B cell (primary cell): ENCODE measurements around the gene SLC25A21. TPM values are rescaled to one million over a fixed set of nuclear protein-coding genes. Genes with fewer than 3 reads are reported as not detected.

Experiments used
- ATAC-seq: fragments of 200-7000 bp; cut with Tn5 transposase; one replicate; pipeline ENCODE4 v1.10.0; 2021; ENCODE audit warnings: low read depth, mild to moderate bottlenecking, moderate number of reproducible peaks, moderate library complexity
- CTCF ChIA-PET: fragments of 350-600 bp; sonication (Branson Sonifier 250); formaldehyde crosslinking; loops from one replicate; lab custom pipeline; 2021; ENCODE audit warnings: antibody characterized with exemption, inconsistent platforms; lab: Charles Lee
- POLR2A ChIA-PET: fragments of 350-600 bp; sonication (Branson Sonifier 250); formaldehyde crosslinking; loops from one replicate; lab custom pipeline; 2021; ENCODE audit warnings: antibody characterized with exemption; lab: Charles Lee
- DNase-seq: peaks from one replicate; pipeline ENCODE4 v3.0.0; 2013
- H2AFZ ChIP-seq: 2 replicates; pipeline ENCODE4 v1.6.1; 2012; ENCODE audit warnings: mild to moderate bottlenecking, low read depth, low read length; ENCODE audit not compliant: insufficient read depth, poor library complexity, severe bottlenecking
- H3K27ac ChIP-seq, 2 donors: 1 replicate in 1 of 2; 2 replicates in 1 of 2; pipeline ENCODE4 v1.5.1; 2012 to 2013; ENCODE audit warnings: low read length in 2 of 2, mild to moderate bottlenecking in 2 of 2, moderate library complexity in 1 of 2
- H3K27me3 ChIP-seq, 4 experiments: fragments of 200-600 bp in 1 of 4; sonication (generic) in 1 of 4; replicated peaks in 1 of 4; 1 replicate in 2 of 4; 2 replicates in 2 of 4; pipeline versions ENCODE4 v1.6.1 to v1.7.0; 2013 to 2016; ENCODE audit warnings: low read length in 3 of 4, mild to moderate bottlenecking in 2 of 4, mixed read lengths in 1 of 4, moderate library complexity in 1 of 4; ENCODE audit not compliant: insufficient read depth in 4 of 4, control insufficient read depth in 3 of 4; ENCODE audit errors: control extremely low read depth in 1 of 4
- H3K36me3 ChIP-seq, 2 experiments: replicated peaks in 1 of 2; 1 replicate in 1 of 2; 2 replicates in 1 of 2; pipeline versions ENCODE4 v1.6.1 to v1.7.1; 2013; ENCODE audit warnings: low read length in 1 of 2; ENCODE audit not compliant: insufficient read depth in 2 of 2, control insufficient read depth in 1 of 2; ENCODE audit errors: control extremely low read depth in 1 of 2, extremely low read depth in 1 of 2
- H3K4me1 ChIP-seq, 2 donors: fragments of 200-600 bp in 1 of 2; sonication (generic) in 1 of 2; 1 replicate in 1 of 2; 2 replicates in 1 of 2; pipeline versions ENCODE4 v1.5.1 to v1.6.1; 2013 to 2017; ENCODE audit warnings: low read length in 2 of 2; ENCODE audit not compliant: control insufficient read depth in 2 of 2, insufficient read depth in 2 of 2
- H3K4me2 ChIP-seq: replicated peaks from 2 replicates; pipeline ENCODE3; 2012; ENCODE audit warnings: mild to moderate bottlenecking, low read depth, low read length; ENCODE audit not compliant: poor library complexity, severe bottlenecking
- H3K4me3 ChIP-seq, 5 experiments: fragments of 200-600 bp in 1 of 5; sonication (generic) in 1 of 5; 1 replicate in 3 of 5; 2 replicates in 2 of 5; pipeline versions ENCODE4 v1.5.1 to v1.7.0; 2011 to 2016; ENCODE audit warnings: low read length in 4 of 5, mild to moderate bottlenecking in 4 of 5, low read depth in 2 of 5, control low read depth in 1 of 5, moderate library complexity in 1 of 5; ENCODE audit not compliant: insufficient read depth in 1 of 5; ENCODE audit errors: control extremely low read depth in 1 of 5, extremely low read depth in 1 of 5
- H3K79me2 ChIP-seq: fragments of 200-600 bp; sonication (generic); one replicate; pipeline ENCODE4 v1.6.0; 2016; ENCODE audit warnings: low read length; ENCODE audit not compliant: control insufficient read depth, insufficient read depth
- H3K9ac ChIP-seq: fragments of 200-600 bp; sonication (generic); 2 replicates; pipeline ENCODE4 v1.6.1; 2017; ENCODE audit warnings: mild to moderate bottlenecking, low read length, moderate library complexity
- H3K9me3 ChIP-seq, 3 donors: one replicate each; pipeline versions ENCODE4 v1.6.1 to v1.7.1; 2013; ENCODE audit warnings: low read length in 2 of 3; ENCODE audit not compliant: control insufficient read depth in 2 of 3, insufficient read depth in 1 of 3; ENCODE audit errors: control extremely low read depth in 1 of 3
- H4K20me1 ChIP-seq: 2 replicates; pipeline ENCODE4 v1.6.0; 2012; ENCODE audit warnings: mild to moderate bottlenecking, low read length; ENCODE audit not compliant: insufficient read depth, control insufficient read depth, poor library complexity, severe bottlenecking
- H3K27ac Mint-ChIP-seq: one replicate; pipeline ENCODE4 v1.8.0; 2021; ENCODE audit warnings: mixed read lengths
- H3K27me3 Mint-ChIP-seq: one replicate; pipeline ENCODE4 v1.8.0; 2021; ENCODE audit warnings: mixed read lengths
- H3K4me1 Mint-ChIP-seq: one replicate; pipeline ENCODE4 v1.8.0; 2021; ENCODE audit warnings: mixed read lengths
- H3K4me3 Mint-ChIP-seq: one replicate; pipeline ENCODE4 v1.8.0; 2021; ENCODE audit warnings: mixed read lengths
- H3K9me3 Mint-ChIP-seq: one replicate; pipeline ENCODE4 v1.8.0; 2022; ENCODE audit warnings: mixed read lengths; ENCODE audit not compliant: insufficient read depth
- CTCF ChIP-seq: fragments of 200-600 bp; IDR thresholded peaks from one replicate; pipeline ENCODE4 v1.8.0; 2022; ENCODE audit warnings: antibody characterized with exemption, mild to moderate bottlenecking
- EZH2 ChIP-seq: IDR thresholded peaks from 2 replicates; pipeline ENCODE4 v1.6.1; 2012; ENCODE audit warnings: borderline replicate concordance, low read depth, mild to moderate bottlenecking, moderate library complexity, low read length; ENCODE audit not compliant: insufficient read depth, poor library complexity, severe bottlenecking
- WGBS: methylation state at CpG from one replicate; pipeline ENCODE4 v1.1.5; 2013; ENCODE audit warnings: missing lambda C conversion rate; ENCODE audit not compliant: insufficient coverage; 5-methylcytosine and 5-hydroxymethylcytosine counted together
- intact Hi-C: fragments of 100-400 bp; cut with micrococcal nuclease; formaldehyde crosslinking; loops from one replicate; pipeline ENCODE4 v1.10.0; 2022
- polyA plus RNA-seq: library from polyadenylated mRNA; depleted of rRNA; stranded (reverse); fragments of >200 nt; gene quantifications from 2 replicates; pipeline ENCODE4 v1.2.3, GENCODE V29; 2012
- total RNA-seq, 2 donors: library from RNA; stranded (reverse); fragments of 120-200 nt in 1 of 2; gene quantifications; 1 replicate in 1 of 2; 2 replicates in 1 of 2; pipeline versions ENCODE4 v1.2.3 to v1.2.4, GENCODE V29; 2013 to 2022

The SLC25A21 gene
- total and polyA plus RNA-seq, 2 donors (not counting 1 experiment from before 2014, with no cell fraction given), result not detected

GRCh38 chr14:36967892-36968555, 204.4 kb downstream of the SLC25A21 start:
- DNase-seq (no peak), ATAC-seq (no peak)
- Mint-ChIP-seq H3K4me3 (no peak overlapping the region), H3K9me3 (no peaks in the 10 kb centered on the region), H3K4me1 (no peaks in the 10 kb centered on the region), H3K27me3 (no peaks in the 10 kb centered on the region), H3K27ac (no peak overlapping the region)
- Histone ChIP-seq H3K4me1 (no peaks in the 10 kb centered on the region), H3K4me3 (no peak overlapping the region), H3K4me2 (no peak overlapping the region), H3K27ac (no peak overlapping the region), H3K9me3 (no peaks in the 10 kb centered on the region), H4K20me1 (no peaks in the 10 kb centered on the region), H3K36me3 (no peaks in the 10 kb centered on the region), H3K9ac (no peak overlapping the region), H3K27me3 (no peaks in the 10 kb centered on the region), H3K79me2 (no peaks in the 10 kb centered on the region), H2AFZ (no peak overlapping the region)
- intact Hi-C loops, result no loop called here
- POLR2A ChIA-PET, result no interaction called here
- WGBS, result 56% methylated on average over 4 of the region's 9 CpGs
- CTCF ChIA-PET, result no interaction called here
- TF ChIP-seq CTCF, result no peak
- no peak for TF ChIP-seq EZH2

GRCh38 chr14:36955967-36956366, 216.4 kb downstream of the SLC25A21 start:
- CTCF ChIA-PET, result interaction anchor here (1.4 kb wide), 1 partner anchor 14 kb away, joined by 3 read pairs; no protein-coding TSS in a partner anchor

More at GRCh38 chr14:36955967-36956366, 216.4 kb downstream of the SLC25A21 start:
- no peak overlapping the region for H3K27ac Mint-ChIP-seq
- no peaks in the 10 kb centered on the region for H3K36me3 ChIP-seq
- H3K4me1 ChIP-seq, result no peaks in the 10 kb centered on the region
- no peak for DNase-seq
- H3K27ac ChIP-seq, result no peak overlapping the region
- no peak for ATAC-seq
- no peaks in the 10 kb centered on the region for H3K27me3 ChIP-seq
- no peak overlapping the region for H3K4me3 ChIP-seq
- no peak overlapping the region for H3K4me2 ChIP-seq
- H4K20me1 ChIP-seq, result no peaks in the 10 kb centered on the region
- POLR2A ChIA-PET, result no interaction called here
- TF ChIP-seq EZH2 (no peak), CTCF (no peak)
- no peak overlapping the region for H2AFZ ChIP-seq
- H3K9me3 Mint-ChIP-seq, result peaks cover 3% of the 10 kb centered on the region
- no peaks in the 10 kb centered on the region for H3K79me2 ChIP-seq
- intact Hi-C loops, result no loop called here
- H3K4me3 Mint-ChIP-seq, result no peak overlapping the region
- H3K9me3 ChIP-seq, result no peaks in the 10 kb centered on the region
- H3K27me3 Mint-ChIP-seq, result no peaks in the 10 kb centered on the region
- H3K9ac ChIP-seq, result no peak overlapping the region
- WGBS, result 89% methylated on average over 4 of the region's 7 CpGs
- H3K4me1 Mint-ChIP-seq, result no peaks in the 10 kb centered on the region
